Naive thymus-derived CD4-positive, alpha-beta T cell (primary cell): ENCODE data around the gene ZNF692. TPM values are rescaled to one million over a fixed set of nuclear protein-coding genes. Genes with fewer than 3 reads are reported as not detected.
"Not testable (repeated sequence)": the region's sequence is repeated elsewhere in the genome, so short reads cannot be mapped to it uniquely, and the experiment has no call there.

Experiments
- ATAC-seq: fragments of 150-1000 bp; cut with Tn5 transposase; 2 replicates; pipeline ENCODE4 v1.10.0; 2021; ENCODE audit warnings: mild to moderate bottlenecking, moderate library complexity
- CTCF ChIA-PET: fragments of 350-600 bp; sonication (Branson Sonifier 250); formaldehyde crosslinking; loops from one replicate; lab custom pipeline; 2021; ENCODE audit warnings: antibody characterized with exemption; lab: Charles Lee
- POLR2A ChIA-PET: fragments of 350-600 bp; sonication (Branson Sonifier 250); formaldehyde crosslinking; loops from one replicate; lab custom pipeline; 2021; ENCODE audit warnings: antibody characterized with exemption, inconsistent platforms; lab: Charles Lee
- DNase-seq, 9 donors: peaks; one replicate each; pipeline versions ENCODE4 v3.0.0 to v3.0.0-alpha.2; 2020 to 2022; ENCODE audit warnings: mixed read lengths in 1 of 9
- H3K27ac ChIP-seq: one replicate; pipeline ENCODE4 v1.7.0; 2013; ENCODE audit warnings: mild to moderate bottlenecking, low read depth, low read length, moderate library complexity
- H3K27me3 ChIP-seq, 2 donors: one replicate each; pipeline ENCODE4 v1.7.0; 2013; ENCODE audit warnings: low read length in 2 of 2, mild to moderate bottlenecking in 2 of 2, moderate library complexity in 2 of 2; ENCODE audit not compliant: control insufficient read depth in 2 of 2, insufficient read depth in 2 of 2
- H3K36me3 ChIP-seq, 3 experiments: 1 replicate in 2 of 3; 2 replicates in 1 of 3; pipeline ENCODE4 v1.7.0; 2013; ENCODE audit warnings: low read length in 3 of 3, mild to moderate bottlenecking in 3 of 3, moderate library complexity in 1 of 3; ENCODE audit not compliant: insufficient read depth in 3 of 3, control insufficient read depth in 2 of 3
- H3K4me1 ChIP-seq, 2 donors: one replicate each; pipeline ENCODE4 v1.7.0; 2013; ENCODE audit warnings: low read length in 2 of 2, mild to moderate bottlenecking in 2 of 2, moderate library complexity in 1 of 2; ENCODE audit not compliant: control insufficient read depth in 2 of 2, insufficient read depth in 2 of 2
- H3K4me3 ChIP-seq: 2 replicates; pipeline ENCODE4 v1.7.0; 2013; ENCODE audit warnings: mild to moderate bottlenecking, low read length
- H3K9me3 ChIP-seq, 3 experiments: 1 replicate in 2 of 3; 2 replicates in 1 of 3; pipeline ENCODE4 v1.7.0; 2013; ENCODE audit warnings: low read length in 3 of 3; ENCODE audit not compliant: control insufficient read depth in 2 of 3
- H3K27ac Mint-ChIP-seq, 9 donors: one replicate each; pipeline ENCODE4 v1.8.0; 2020 to 2022; ENCODE audit warnings: mixed read lengths in 9 of 9, mild to moderate bottlenecking in 8 of 9, moderate library complexity in 5 of 9, inconsistent platforms in 2 of 9
- H3K27me3 Mint-ChIP-seq, 5 donors: one replicate each; pipeline ENCODE4 v1.8.0; 2021 to 2022; ENCODE audit warnings: mixed read lengths in 5 of 5, mild to moderate bottlenecking in 1 of 5
- H3K36me3 Mint-ChIP-seq, 5 donors: one replicate each; pipeline ENCODE4 v1.8.0; 2020 to 2022; ENCODE audit warnings: mixed read lengths in 5 of 5, mild to moderate bottlenecking in 3 of 5, inconsistent platforms in 1 of 5
- H3K4me1 Mint-ChIP-seq, 7 donors: one replicate each; pipeline ENCODE4 v1.8.0; 2020 to 2022; ENCODE audit warnings: mixed read lengths in 7 of 7, mild to moderate bottlenecking in 3 of 7, inconsistent platforms in 1 of 7
- H3K4me3 Mint-ChIP-seq, 10 donors: one replicate each; pipeline ENCODE4 v1.8.0; 2020 to 2022; ENCODE audit warnings: mild to moderate bottlenecking in 10 of 10, mixed read lengths in 10 of 10, moderate library complexity in 6 of 10, inconsistent platforms in 2 of 10
- H3K9me3 Mint-ChIP-seq, 11 donors: one replicate each; pipeline ENCODE4 v1.8.0; 2020 to 2022; ENCODE audit warnings: mixed read lengths in 11 of 11, mild to moderate bottlenecking in 4 of 11, inconsistent platforms in 1 of 11, moderate library complexity in 1 of 11
- intact Hi-C, 2 donors: fragments of 100-400 bp; cut with micrococcal nuclease; formaldehyde crosslinking; loops; one replicate each; pipeline ENCODE4 v1.15.1; 2023
- microRNA-seq: library from miRNA; unstranded; fragments of <30 nt; microRNA quantifications from one replicate; pipeline ENCODE4 v1.2.0, GENCODE V29; 2022; ENCODE audit warnings: borderline microRNAs expressed
- polyA plus RNA-seq, 2 donors: library from polyadenylated mRNA; unstranded; fragments of 300-500 nt; fragmentation: Illumina TruSeq; gene quantifications; one replicate each; pipeline ENCODE4 v1.2.3, GENCODE V29; 2021
- total RNA-seq, 6 experiments: library from RNA in 5 of 6; stranded (reverse) in 5 of 6; gene quantifications; 1 replicate in 5 of 6; 2 replicates in 1 of 6; pipeline ENCODE4 v1.2.3 and lab custom pipeline; 2021 to 2026

ZNF692 gene
- total and polyA plus RNA-seq, 7 experiments from 2014 or later: 7.6 to 87.5 (median 58.7) TPM

DNA sequence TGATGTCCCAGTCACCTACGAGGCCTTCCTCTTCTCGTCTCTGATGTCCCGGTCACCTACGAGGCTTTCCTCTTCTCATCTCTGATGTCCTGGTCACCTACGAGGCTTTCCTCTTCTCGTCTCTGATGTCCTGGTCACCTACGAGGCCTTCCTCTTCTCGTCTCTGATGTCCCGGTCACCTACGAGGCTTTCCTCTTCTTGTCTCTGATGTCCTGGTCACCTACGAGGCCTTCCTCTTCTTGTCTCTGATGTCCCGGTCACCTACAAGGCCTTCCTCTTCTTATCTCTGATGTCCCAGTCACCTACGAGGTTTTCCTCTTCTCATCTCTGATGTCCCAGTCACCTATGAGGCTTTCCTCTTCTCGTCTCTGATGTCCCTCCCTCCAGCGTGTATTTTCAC lies 55.4 kb downstream of the ZNF692 start:
- Mint-ChIP-seq H3K27ac (peak overlapping the region in 1 of 9 donors; percentile 1), H3K4me1 (peaks cover 7 to 23% (median 16%) of the 10 kb centered on the region in 7 donors), H3K27me3 (peaks cover 6 to 26% (median 18%) of the 10 kb centered on the region in 5 donors)
- H3K27me3 ChIP-seq, H3K9me3 Mint-ChIP-seq, H3K36me3 ChIP-seq, H3K4me3 Mint-ChIP-seq, H3K36me3 Mint-ChIP-seq, ATAC-seq, H3K4me3 ChIP-seq, H3K4me1 ChIP-seq, H3K9me3 ChIP-seq, DNase-seq, H3K27ac ChIP-seq, intact Hi-C loops: not testable (repeated sequence)
- ChIA-PET POLR2A (interaction anchor here (1.3 kb wide), 1 partner anchor 10 kb away, joined by 4 read pairs; no protein-coding TSS in a partner anchor), CTCF (interaction anchor here (1.4 kb wide), 1 partner anchor 182 kb away, joined by 7 read pairs; no protein-coding TSS in a partner anchor)

DNA sequence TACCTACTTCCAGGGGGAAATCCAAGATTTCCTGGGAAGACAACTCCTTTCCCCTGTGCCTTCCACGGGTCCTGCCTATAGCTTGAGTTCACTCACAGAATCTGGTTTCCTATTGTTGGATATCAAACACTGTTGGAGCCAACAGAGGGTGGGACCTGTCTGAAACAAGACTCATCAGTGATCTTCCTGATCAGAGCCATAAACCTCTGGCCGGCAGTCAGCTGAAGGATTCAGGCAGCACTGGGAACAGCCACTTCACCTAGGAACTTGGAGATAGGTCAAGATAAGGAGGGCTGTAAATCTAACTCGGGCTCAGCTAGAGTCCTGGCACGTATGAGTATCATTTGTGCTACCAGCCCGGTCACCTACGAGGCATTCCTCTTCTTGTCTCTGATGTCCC lies 56.4 kb downstream of the ZNF692 start:
- no peak overlapping the region for H3K27ac ChIP-seq
- H3K4me3 ChIP-seq: no peak overlapping the region
- no peaks in the 10 kb centered on the region for H3K9me3 ChIP-seq
- peaks cover 0 to 5% (median 0%) of the 10 kb centered on the region in 5 donors for H3K36me3 Mint-ChIP-seq
- ChIA-PET CTCF (no interaction called here), POLR2A (no interaction called here)
- peaks cover 0 to 3% (median 0%) of the 10 kb centered on the region in 11 donors for H3K9me3 Mint-ChIP-seq
- H3K36me3 ChIP-seq: no peaks in the 10 kb centered on the region
- H3K4me1 ChIP-seq: no peaks in the 10 kb centered on the region
- H3K4me3 Mint-ChIP-seq: no peak overlapping the region
- ATAC-seq (no peak), DNase-seq (no peak)
- intact Hi-C loops: no loop called here
- H3K27ac Mint-ChIP-seq: no peak overlapping the region
- peaks cover 7 to 23% (median 16%) of the 10 kb centered on the region in 7 donors for H3K4me1 Mint-ChIP-seq
- peaks cover 11 to 36% (median 21%) of the 10 kb centered on the region in 5 donors for H3K27me3 Mint-ChIP-seq
- H3K27me3 ChIP-seq: peaks cover 0 to 5% of the 10 kb centered on the region in 2 donors

DNA sequence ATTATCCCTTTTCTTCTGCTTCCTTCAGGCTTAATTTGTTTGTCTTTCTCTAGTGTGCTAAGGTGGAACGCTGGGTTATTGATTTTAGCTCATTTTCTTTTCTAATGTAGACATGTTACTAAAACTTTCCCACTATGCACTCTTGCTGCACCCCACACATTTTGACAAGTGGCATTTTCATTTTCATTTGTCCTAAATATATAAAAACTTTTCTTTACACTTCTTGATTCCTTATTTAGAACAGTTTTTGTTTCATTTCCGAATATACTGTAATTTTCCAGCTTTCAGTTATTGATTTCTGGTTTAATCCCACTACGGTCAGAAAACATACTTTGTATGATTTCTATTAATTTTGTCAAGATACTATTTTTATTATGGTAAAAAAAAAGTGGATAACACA lies 58.4 kb downstream of the ZNF692 start:
- no peak for DNase-seq
- H3K9me3 ChIP-seq: no peaks in the 10 kb centered on the region
- POLR2A ChIA-PET: no interaction called here
- no peak overlapping the region for H3K4me3 ChIP-seq
- H3K27me3 ChIP-seq: peaks cover 0 to 5% of the 10 kb centered on the region in 2 donors
- CTCF ChIA-PET: no interaction called here
- H3K4me1 ChIP-seq: no peaks in the 10 kb centered on the region
- H3K36me3 ChIP-seq: no peaks in the 10 kb centered on the region
- H3K27ac Mint-ChIP-seq: no peak overlapping the region
- intact Hi-C loops: no loop called here
- ATAC-seq: no peak
- no peak overlapping the region for H3K4me3 Mint-ChIP-seq
- H3K4me1 Mint-ChIP-seq: peaks cover 4 to 12% (median 11%) of the 10 kb centered on the region in 7 donors
- H3K27me3 Mint-ChIP-seq: peaks cover 11 to 42% (median 27%) of the 10 kb centered on the region in 5 donors
- peaks cover 0 to 16% (median 6%) of the 10 kb centered on the region in 11 donors for H3K9me3 Mint-ChIP-seq
- H3K27ac ChIP-seq: no peak overlapping the region
- H3K36me3 Mint-ChIP-seq: peaks cover 0 to 8% (median 0%) of the 10 kb centered on the region in 5 donors

Small RNAs within 50 kb of the gene (microRNA-seq; reads per million reads assigned to microRNA genes)
- gene MIR3124: not detected

Other genes starting within 250 kb of the ZNF692 start
- not detected for gene OR2T11, start 224.0 kb downstream of the ZNF692 start, total RNA-seq
- gene OR2T11, start 224.0 kb downstream of the ZNF692 start, polyA plus RNA-seq: not detected
- gene OR2T35, start 213.8 kb downstream of the ZNF692 start, total RNA-seq: not detected
- not detected for gene OR2T35, start 213.8 kb downstream of the ZNF692 start, polyA plus RNA-seq
- not detected for gene OR2T27, start 203.6 kb downstream of the ZNF692 start, total RNA-seq
- not detected for gene OR2T27, start 203.6 kb downstream of the ZNF692 start, polyA plus RNA-seq
- not detected for gene OR14I1, start 156.3 kb downstream of the ZNF692 start, total RNA-seq
- not detected for gene OR14I1, start 156.3 kb downstream of the ZNF692 start, polyA plus RNA-seq
- not detected for gene LYPD8, start 103.3 kb downstream of the ZNF692 start, total RNA-seq
- not detected for gene LYPD8, start 103.3 kb downstream of the ZNF692 start, polyA plus RNA-seq
- gene SH3BP5L, start 33.2 kb downstream of the ZNF692 start, total RNA-seq: 10 to 100 TPM; 22.5 to 51.1 (median 33.3) TPM
- gene SH3BP5L, start 33.2 kb downstream of the ZNF692 start, polyA plus RNA-seq: 1 to 10 TPM; 4.4 to 7.3 TPM
- gene ZNF672, start 20.9 kb downstream of the ZNF692 start, total RNA-seq: 10 to 100 TPM; 28.7 to 49.8 (median 42.7) TPM
- 10 to 100 TPM; 16.6 to 33.7 TPM for gene ZNF672, start 20.9 kb downstream of the ZNF692 start, polyA plus RNA-seq
- 10 to 100 TPM in 2 of 5 experiments, 1 to 10 TPM in 3; 2.9 to 19.0 (median 7.6) TPM for gene PGBD2, start 47.1 kb upstream of the ZNF692 start, total RNA-seq
- gene PGBD2, start 47.1 kb upstream of the ZNF692 start, polyA plus RNA-seq: 10 to 100 TPM in 1 of 2 donors, 1 to 10 TPM in 1; 5.7 to 11.2 TPM